AG09309 (cell line): ENCODE measurements around the gene ADRA2B.
"Not testable (repeated sequence)": the region's sequence is repeated elsewhere in the genome, so short reads cannot be mapped to it uniquely, and the experiment has no call there.

Source experiments
- DNase-seq: peaks from one replicate; pipeline ENCODE4 v3.0.0-alpha.2; 2010; ENCODE audit warnings: low read depth
- H3K4me3 ChIP-seq: 2 replicates; pipeline ENCODE4 v1.5.1; 2011; ENCODE audit warnings: mild to moderate bottlenecking, low read depth, low read length, moderate library complexity; ENCODE audit not compliant: control insufficient read depth
- CTCF ChIP-seq: IDR thresholded peaks from 2 replicates; pipeline ENCODE4 v1.5.1; 2011; ENCODE audit warnings: mild to moderate bottlenecking, low read depth, low read length, inconsistent platforms; ENCODE audit not compliant: insufficient read depth, control insufficient read depth; ENCODE audit errors: missing control alignments

ADRA2B gene

GRCh38 chr2:96082211-96083063 lies 33.9 kb downstream of the ADRA2B start:
- no peak for TF ChIP-seq CTCF
- H3K4me3 ChIP-seq: no peak overlapping the region
- DNase-seq: no peak

- no peak for DNase-seq
Observed at GRCh38 chr2:96081042-96081441, 35.3 kb downstream of the ADRA2B start.

GRCh38 chr2:96075199-96075771 lies 41.1 kb downstream of the ADRA2B start:
- DNase-seq: no peak
- TF ChIP-seq CTCF: no peak
- no peak overlapping the region for H3K4me3 ChIP-seq

More at GRCh38 chr2:96081042-96081441, 35.3 kb downstream of the ADRA2B start:
- no peak overlapping the region for H3K4me3 ChIP-seq
- TF ChIP-seq CTCF: no peak

- TF ChIP-seq CTCF: no peak
- no peak overlapping the region for H3K4me3 ChIP-seq
- DNase-seq: no peak
Observed at GRCh38 chr2:96074156-96074555, 42.2 kb downstream of the ADRA2B start.

GRCh38 chr2:96073170-96073775 lies 43.1 kb downstream of the ADRA2B start:
- H3K4me3 ChIP-seq: no peak overlapping the region
- no peak for DNase-seq
- TF ChIP-seq CTCF: no peak

GRCh38 chr2:96072746-96073145 lies 43.6 kb downstream of the ADRA2B start:
- no peak overlapping the region for H3K4me3 ChIP-seq
- no peak for TF ChIP-seq CTCF
- DNase-seq: no peak

- H3K4me3 ChIP-seq, DNase-seq: not testable (repeated sequence)
Observed at GRCh38 chr2:96071977-96072491, 44.3 kb downstream of the ADRA2B start.

GRCh38 chr2:96071087-96071976 lies 45.0 kb downstream of the ADRA2B start:
- H3K4me3 ChIP-seq, DNase-seq: not testable (repeated sequence)

- DNase-seq, H3K4me3 ChIP-seq: not testable (repeated sequence)
Observed at GRCh38 chr2:96070351-96070750, 46.0 kb downstream of the ADRA2B start.
